ENCODE data around the gene SESN1.

DNA sequence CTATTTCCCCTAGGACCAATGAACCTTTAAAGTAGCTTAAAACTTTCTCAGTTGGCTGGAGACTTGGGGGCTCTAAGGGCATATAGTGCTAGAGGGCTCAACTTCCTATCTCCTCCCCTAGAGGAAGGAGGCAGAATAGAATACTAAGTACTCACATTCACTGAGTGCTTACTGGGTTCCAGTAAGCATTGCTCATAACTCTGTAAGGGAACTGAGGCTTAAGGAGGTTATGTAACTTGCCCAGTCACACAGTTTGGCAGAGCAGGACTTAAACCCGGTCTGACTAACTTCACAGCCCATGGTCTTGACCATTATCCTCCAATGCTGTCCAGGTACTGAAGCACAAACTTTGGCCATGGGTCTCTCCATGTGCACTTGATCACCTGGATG is 12.5 kb downstream of the SESN1 start:
- TF ChIP-seq PAX5 (IDR thresholded peaks at IDR 0.05; ENCODE audit: insufficient read depth, low read length, severe bottlenecking): no peak
- TF ChIP-seq POLR2AphosphoS5 (IDR thresholded peaks at IDR 0.05; ENCODE audit: low read depth, low read length): no peak
- TF ChIP-seq TAF1 (IDR thresholded peaks at IDR 0.05; ENCODE audit: low read depth, low read length): no peak
- no peak for TF ChIP-seq POLR2A (IDR thresholded peaks at IDR 0.05; ENCODE audit: low read depth, low read length)

Data from GM12891 (cell line).